Measurements from ENCODE around the gene WFIKKN1.

DNA sequence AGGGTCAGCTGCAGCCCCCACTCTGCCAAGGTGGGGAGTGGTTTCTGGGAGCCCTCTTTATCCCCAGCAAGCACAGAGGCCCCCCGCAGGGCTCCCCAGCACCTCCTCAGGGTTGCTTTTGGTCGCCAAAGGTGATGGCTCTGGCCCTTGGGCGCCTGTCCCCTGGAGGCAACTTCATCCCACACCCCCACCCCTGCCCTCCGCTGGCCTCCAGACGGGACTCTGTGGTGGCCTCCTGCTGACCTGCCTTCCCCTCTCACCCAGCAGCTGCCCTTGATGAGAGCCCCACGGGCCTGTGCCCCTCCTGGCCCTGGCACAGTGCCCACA lies 29.3 kb downstream of the WFIKKN1 start:
- no peak for TF ChIP-seq TAF1 (CRISPR knock-in tag; IDR thresholded peaks at IDR 0.05)
- TF ChIP-seq, protein P1, sequence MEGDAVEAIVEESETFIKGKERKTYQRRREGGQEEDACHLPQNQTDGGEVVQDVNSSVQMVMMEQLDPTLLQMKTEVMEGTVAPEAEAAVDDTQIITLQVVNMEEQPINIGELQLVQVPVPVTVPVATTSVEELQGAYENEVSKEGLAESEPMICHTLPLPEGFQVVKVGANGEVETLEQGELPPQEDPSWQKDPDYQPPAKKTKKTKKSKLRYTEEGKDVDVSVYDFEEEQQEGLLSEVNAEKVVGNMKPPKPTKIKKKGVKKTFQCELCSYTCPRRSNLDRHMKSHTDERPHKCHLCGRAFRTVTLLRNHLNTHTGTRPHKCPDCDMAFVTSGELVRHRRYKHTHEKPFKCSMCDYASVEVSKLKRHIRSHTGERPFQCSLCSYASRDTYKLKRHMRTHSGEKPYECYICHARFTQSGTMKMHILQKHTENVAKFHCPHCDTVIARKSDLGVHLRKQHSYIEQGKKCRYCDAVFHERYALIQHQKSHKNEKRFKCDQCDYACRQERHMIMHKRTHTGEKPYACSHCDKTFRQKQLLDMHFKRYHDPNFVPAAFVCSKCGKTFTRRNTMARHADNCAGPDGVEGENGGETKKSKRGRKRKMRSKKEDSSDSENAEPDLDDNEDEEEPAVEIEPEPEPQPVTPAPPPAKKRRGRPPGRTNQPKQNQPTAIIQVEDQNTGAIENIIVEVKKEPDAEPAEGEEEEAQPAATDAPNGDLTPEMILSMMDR (CRISPR knock-in tag; IDR thresholded peaks at IDR 0.05) = no peak
- TF ChIP-seq JUND (CRISPR knock-in tag; IDR thresholded peaks at IDR 0.05) = no peak
- TF ChIP-seq ZNF121 (CRISPR knock-in tag; IDR thresholded peaks at IDR 0.05) = no peak
- no peak for TF ChIP-seq POLR2A (IDR thresholded peaks at IDR 0.05; ENCODE audit: insufficient read depth in 1 of 2, low read depth in 2 of 2, low read length in 2 of 2)
- TF ChIP-seq MYC (CRISPR knock-in tag; IDR thresholded peaks at IDR 0.05; ENCODE audit: borderline replicate concordance) = no peak
- no peak for TF ChIP-seq ARID4A (CRISPR knock-in tag; IDR thresholded peaks at IDR 0.05; ENCODE audit: borderline replicate concordance)
- no peak for TF ChIP-seq TBP (CRISPR knock-in tag; IDR thresholded peaks at IDR 0.05)
